ENCODE results near the gene SPOCK1.
"Not testable (repeated sequence)": the region's sequence is repeated elsewhere in the genome, so short reads cannot be mapped to it uniquely, and the experiment has no call there.

SPOCK1 gene

GRCh38 chr5:137502632-137503031 is 3.5 kb upstream of the SPOCK1 start:
- no peak overlapping the region for H3K4me3 ChIP-seq (replicated peaks in 1 of 2; ENCODE audit: low read depth in 2 of 2, low read length in 2 of 2)
- no peak for TF ChIP-seq CTCF (IDR thresholded peaks at IDR 0.05; ENCODE audit: low read depth, low read length)
- DNase-seq (ENCODE audit: low read depth in 2 of 2) = no peak

GRCh38 chr5:137501846-137502406 is 2.8 kb upstream of the SPOCK1 start:
- no peak for DNase-seq (ENCODE audit: low read depth in 2 of 2)
- H3K4me3 ChIP-seq (replicated peaks in 1 of 2; ENCODE audit: low read depth in 2 of 2, low read length in 2 of 2) = no peak overlapping the region
- TF ChIP-seq CTCF (IDR thresholded peaks at IDR 0.05; ENCODE audit: low read depth, low read length) = no peak

- H3K4me3 ChIP-seq (replicated peaks in 1 of 2; ENCODE audit: low read depth in 2 of 2, low read length in 2 of 2) = no peak overlapping the region
- TF ChIP-seq CTCF (IDR thresholded peaks at IDR 0.05; ENCODE audit: low read depth, low read length) = no peak
- DNase-seq (ENCODE audit: low read depth in 2 of 2) = no peak
Measured at GRCh38 chr5:137501226-137501625, 2.1 kb upstream of the SPOCK1 start.

GRCh38 chr5:137500615-137501225 is 1.6 kb upstream of the SPOCK1 start:
- H3K4me3 ChIP-seq (replicated peaks in 1 of 2; ENCODE audit: low read depth in 2 of 2, low read length in 2 of 2) = no peak overlapping the region
- DNase-seq (ENCODE audit: low read depth in 2 of 2) = no peak
- no peak for TF ChIP-seq CTCF (IDR thresholded peaks at IDR 0.05; ENCODE audit: low read depth, low read length)

GRCh38 chr5:137499506-137499847 is 351 bp upstream of the SPOCK1 start:
- not testable (repeated sequence) for DNase-seq (ENCODE audit: low read depth in 2 of 2)

GRCh38 chr5:137498301-137498735 is 808 bp downstream of the SPOCK1 start:
- TF ChIP-seq CTCF (IDR thresholded peaks at IDR 0.05; ENCODE audit: low read depth, low read length) = no peak
- peak; percentile 34 to 42 for DNase-seq (ENCODE audit: low read depth in 2 of 2)
- peak overlapping the region; percentile 81 to 88 for H3K4me3 ChIP-seq (replicated peaks in 1 of 2; ENCODE audit: low read depth in 2 of 2, low read length in 2 of 2)

More at GRCh38 chr5:137499506-137499847, 351 bp upstream of the SPOCK1 start:
- not testable (repeated sequence) for H3K4me3 ChIP-seq (replicated peaks in 1 of 2; ENCODE audit: low read depth in 2 of 2, low read length in 2 of 2)

- no peak for TF ChIP-seq CTCF (IDR thresholded peaks at IDR 0.05; ENCODE audit: low read depth, low read length)
- DNase-seq (ENCODE audit: low read depth in 2 of 2) = peak in 1 of 2 donors; percentile 18
- H3K4me3 ChIP-seq (replicated peaks in 1 of 2; ENCODE audit: low read depth in 2 of 2, low read length in 2 of 2) = peak overlapping the region; percentile 62 to 81
Measured at GRCh38 chr5:137497396-137498290, 1.5 kb downstream of the SPOCK1 start.

All from cardiac fibroblast (primary cell).